Measurements from ENCODE around the gene POLA2. TPM values are rescaled to one million over a fixed set of nuclear protein-coding genes. Genes with fewer than 3 reads are reported as not detected.

POLA2 gene
- total RNA-seq, 1 experiment from 2014 or later = 37.7 TPM

GRCh38 chr11:65218446-65218845, 43.3 kb upstream of the POLA2 start:
- H3T11ph ChIP-seq (ENCODE audit: low read length) = no peak overlapping the region

More at GRCh38 chr11:65218446-65218845, 43.3 kb upstream of the POLA2 start:
- Histone ChIP-seq H4K5ac (ENCODE audit: insufficient read length, low read depth, low read length) (no peak overlapping the region), H2BK120ac (ENCODE audit: low read depth, low read length, poor library complexity, severe bottlenecking) (no peak overlapping the region), H3K4ac (ENCODE audit: low read depth, low read length) (no peak overlapping the region), H2AFZ (ENCODE audit: low read length) (no peak overlapping the region), H2AK5ac (ENCODE audit: insufficient read length, low read length) (no peak overlapping the region), H3K18ac (ENCODE audit: insufficient read length, low read depth, low read length) (no peak overlapping the region), H3K79me2 (ENCODE audit: insufficient read depth, low read length) (no peaks in the 10 kb centered on the region), H3K23me2 (ENCODE audit: insufficient read length, low read depth, low read length, poor library complexity, severe bottlenecking) (peaks cover 6% of the 10 kb centered on the region), H3K9ac (ENCODE audit: extremely low read depth, insufficient read length, low read length) (no peak overlapping the region), H3K14ac (ENCODE audit: insufficient read depth, low read length) (no peak overlapping the region), H2BK12ac (ENCODE audit: insufficient read length, low read depth, low read length) (no peak overlapping the region), H3K23ac (ENCODE audit: insufficient read length, low read depth, low read length) (no peak overlapping the region), H4K91ac (ENCODE audit: insufficient read length, low read depth, low read length) (no peak overlapping the region), H3K4me2 (ENCODE audit: insufficient read depth, insufficient read length, low read length) (no peak overlapping the region), H4K20me1 (ENCODE audit: control insufficient read depth, insufficient read depth, insufficient read length) (no peaks in the 10 kb centered on the region), H2BK15ac (ENCODE audit: low read depth, low read length) (no peak overlapping the region), H3K27me3 (ENCODE audit: insufficient read depth, low read length) (no peaks in the 10 kb centered on the region), H2BK5ac (ENCODE audit: insufficient read length, low read length) (no peak overlapping the region), H4K8ac (replicated peaks; ENCODE audit: insufficient read length, low read depth, low read length) (no peak overlapping the region), H3K56ac (ENCODE audit: insufficient read length, low read depth, low read length) (no peak overlapping the region), H3K27ac (ENCODE audit: insufficient read length, low read depth, low read length) (no peak overlapping the region), H3K79me1 (ENCODE audit: insufficient read depth, low read depth, low read length, poor library complexity, severe bottlenecking) (no peaks in the 10 kb centered on the region), H3K4me1 (ENCODE audit: insufficient read depth, low read length) (peaks cover 4% of the 10 kb centered on the region; the same call in 1 of the 2 replicates), H3K9me3 (ENCODE audit: control insufficient read depth, low read depth, low read length) (no peaks in the 10 kb centered on the region), H2BK20ac (ENCODE audit: low read depth, low read length, poor library complexity, severe bottlenecking) (no peak overlapping the region)
- peak overlapping the region in 2 of 3 experiments; percentile 20 to 28; a peak in 2 of 7 replicates for H3K27ac Mint-ChIP-seq
- WGBS (ENCODE audit: extremely low coverage, insufficient read length, low lambda C conversion rate) = no CpG with 5 or more reads among the region's 9 CpGs
- no peaks in the 10 kb centered on the region for H3K27me3 Mint-ChIP-seq (ENCODE audit: low read depth)
- no peak overlapping the region; a peak in 1 of 5 replicates for H3K4me3 Mint-ChIP-seq
- H3K4me1 Mint-ChIP-seq = peaks cover 13 to 34% of the 10 kb centered on the region in 2 experiments
- peaks cover 0 to 3% of the 10 kb centered on the region in 2 experiments; a peak in 1 of 5 replicates for H3K9me3 Mint-ChIP-seq
- no peak for TF ChIP-seq CTCF (conservative IDR thresholded peaks at IDR 0.05)
- peaks cover 1 to 10% (median 3%) of the 10 kb centered on the region in 3 experiments; a peak in 5 of 7 replicates for H3K36me3 Mint-ChIP-seq (ENCODE audit: insufficient read depth in 1 of 3, low read depth in 3 of 3)
- no peak for DNase-seq

Data from H9 (cell line).